Progenitor cell of endocrine pancreas (in vitro differentiated cells): ENCODE results near the gene KIR3DL3. TPM values are rescaled to one million over a fixed set of nuclear protein-coding genes. Genes with fewer than 3 reads are reported as not detected.
"Not testable (repeated sequence)": the region's sequence is repeated elsewhere in the genome, so short reads cannot be mapped to it uniquely, and the experiment has no call there.

Source experiments
- DNase-seq: peaks from one replicate; pipeline ENCODE4 v3.0.0; 2021; ENCODE audit warnings: low spot score; ENCODE audit not compliant: unreplicated experiment
- H3K27ac Mint-ChIP-seq: 2 replicates; pipeline ENCODE4 v1.8.0; 2021; ENCODE audit warnings: mild to moderate bottlenecking, moderate library complexity, mixed read lengths
- H3K27me3 Mint-ChIP-seq: 2 replicates; pipeline ENCODE4 v1.8.0; 2021; ENCODE audit warnings: mixed read lengths
- H3K36me3 Mint-ChIP-seq: 2 replicates; pipeline ENCODE4 v1.8.0; 2022; ENCODE audit warnings: mixed read lengths; ENCODE audit not compliant: insufficient read depth
- H3K4me1 Mint-ChIP-seq: 2 replicates; pipeline ENCODE4 v1.8.0; 2021; ENCODE audit warnings: low read depth, mixed read lengths
- H3K4me3 Mint-ChIP-seq: 2 replicates; pipeline ENCODE4 v1.8.0; 2021; ENCODE audit warnings: low read depth, mild to moderate bottlenecking, moderate library complexity, mixed read lengths
- H3K9me3 Mint-ChIP-seq: 2 replicates; pipeline ENCODE4 v1.8.0; 2021; ENCODE audit warnings: low read depth, mixed read lengths
- CTCF ChIP-seq: fragments of 200-600 bp; sonication (generic); IDR thresholded peaks from one replicate; pipeline ENCODE4 v1.5.0; 2021; ENCODE audit warnings: antibody characterized with exemption, mild to moderate bottlenecking; ENCODE audit not compliant: unreplicated experiment
- total RNA-seq: library from RNA; stranded (reverse); gene quantifications from 2 replicates; pipeline ENCODE4 v1.2.1, GENCODE V29; 2021

KIR3DL3 gene
- total RNA-seq, 1 donor from 2014 or later: not detected

- no peak for TF ChIP-seq CTCF
Observed at GRCh38 chr19:54691582-54692297, 32.5 kb upstream of the KIR3DL3 start.

GRCh38 chr19:54692298-54692615, 32.0 kb upstream of the KIR3DL3 start:
- Mint-ChIP-seq H3K4me1 (no peaks in the 10 kb centered on the region), H3K27ac (no peak overlapping the region), H3K27me3 (no peaks in the 10 kb centered on the region), H3K9me3 (peaks cover 40% of the 10 kb centered on the region), H3K36me3 (peaks cover 1% of the 10 kb centered on the region), H3K4me3 (no peak overlapping the region)
- DNase-seq: no peak
- TF ChIP-seq CTCF: no peak

More at GRCh38 chr19:54691582-54692297, 32.5 kb upstream of the KIR3DL3 start:
- DNase-seq: no peak
- no peak overlapping the region for H3K4me3 Mint-ChIP-seq
- peaks cover 41% of the 10 kb centered on the region for H3K9me3 Mint-ChIP-seq
- H3K4me1 Mint-ChIP-seq: no peaks in the 10 kb centered on the region
- no peaks in the 10 kb centered on the region for H3K27me3 Mint-ChIP-seq
- peaks cover 1% of the 10 kb centered on the region for H3K36me3 Mint-ChIP-seq
- no peak overlapping the region for H3K27ac Mint-ChIP-seq

- no peaks in the 10 kb centered on the region for H3K27me3 Mint-ChIP-seq
- H3K9me3 Mint-ChIP-seq: peaks cover 43% of the 10 kb centered on the region
- TF ChIP-seq CTCF: no peak
- H3K4me3 Mint-ChIP-seq: no peak overlapping the region
- H3K27ac Mint-ChIP-seq: no peak overlapping the region
- no peaks in the 10 kb centered on the region for H3K4me1 Mint-ChIP-seq
- H3K36me3 Mint-ChIP-seq: peaks cover 1% of the 10 kb centered on the region
- no peak for DNase-seq
Observed at GRCh38 chr19:54694648-54695047, 29.6 kb upstream of the KIR3DL3 start.

GRCh38 chr19:54696117-54696548, 28.1 kb upstream of the KIR3DL3 start:
- H3K4me3 Mint-ChIP-seq: no peak overlapping the region
- no peak overlapping the region for H3K27ac Mint-ChIP-seq
- H3K27me3 Mint-ChIP-seq: no peaks in the 10 kb centered on the region
- no peaks in the 10 kb centered on the region for H3K4me1 Mint-ChIP-seq
- H3K36me3 Mint-ChIP-seq: peaks cover 3% of the 10 kb centered on the region
- peaks cover 50% of the 10 kb centered on the region for H3K9me3 Mint-ChIP-seq
- TF ChIP-seq CTCF: no peak
- DNase-seq: no peak

GRCh38 chr19:54696766-54697165, 27.5 kb upstream of the KIR3DL3 start:
- H3K27ac Mint-ChIP-seq: no peak overlapping the region
- H3K36me3 Mint-ChIP-seq: peaks cover 6% of the 10 kb centered on the region
- no peak for DNase-seq
- TF ChIP-seq CTCF: no peak
- peaks cover 50% of the 10 kb centered on the region for H3K9me3 Mint-ChIP-seq
- H3K27me3 Mint-ChIP-seq: no peaks in the 10 kb centered on the region
- H3K4me1 Mint-ChIP-seq: no peaks in the 10 kb centered on the region
- H3K4me3 Mint-ChIP-seq: no peak overlapping the region

GRCh38 chr19:54697716-54698115, 26.5 kb upstream of the KIR3DL3 start:
- H3K4me3 Mint-ChIP-seq, DNase-seq, H3K4me1 Mint-ChIP-seq, H3K27ac Mint-ChIP-seq, H3K36me3 Mint-ChIP-seq, H3K27me3 Mint-ChIP-seq: not testable (repeated sequence)
- H3K9me3 Mint-ChIP-seq: peaks cover 46% of the 10 kb centered on the region
